Anterior cingulate cortex (tissue), 58 donors: ENCODE measurements around the gene NOXA1.
A peak's percentile ranks its signal among the peaks of the same experiment; 100 is the strongest.
"Not testable (repeated sequence)": the region's sequence is repeated elsewhere in the genome, so short reads cannot be mapped to it uniquely, and the experiment has no call there.

Experiments used
- DNase-seq, 58 donors: peaks; one replicate each; lab custom pipeline; 2025; lab: John Stamatoyannopoulos, UW

Gene NOXA1

GRCh38 chr9:137422604-137423513 is at the start of gene NOXA1, which contains the start of gene EXD3:
TSS of gene NOXA1 (plus strand) at chr9:137423393. CDS start at chr9:137423530, 137 bp downstream.
TSS of gene EXD3 (minus strand) at chr9:137423162. CDS start at chr9:137395357, 27,805 bp downstream.
- DNase-seq: peak in 55 of 58 donors; percentile 41 to 92 (median 83)

GRCh38 chr9:137373611-137373980 is 49.6 kb upstream of the NOXA1 start:
- no peak for DNase-seq

GRCh38 chr9:137374131-137374845 is 48.9 kb upstream of the NOXA1 start:
- no peak for DNase-seq

GRCh38 chr9:137375321-137376058 is 47.7 kb upstream of the NOXA1 start:
- no peak for DNase-seq

GRCh38 chr9:137376386-137376785 is 46.8 kb upstream of the NOXA1 start:
- no peak for DNase-seq

- not testable (repeated sequence) for DNase-seq
Observed at GRCh38 chr9:137378688-137379410, 44.3 kb upstream of the NOXA1 start.

- no peak for DNase-seq
Observed at GRCh38 chr9:137379761-137380161, 43.4 kb upstream of the NOXA1 start.

GRCh38 chr9:137380171-137380570 is 43.0 kb upstream of the NOXA1 start:
- DNase-seq: no peak

GRCh38 chr9:137380606-137381005 is 42.6 kb upstream of the NOXA1 start:
- DNase-seq: no peak

- no peak for DNase-seq
Observed at GRCh38 chr9:137381501-137382443, 41.4 kb upstream of the NOXA1 start.

GRCh38 chr9:137382444-137383080 is 40.6 kb upstream of the NOXA1 start:
- no peak for DNase-seq

- no peak for DNase-seq
Observed at GRCh38 chr9:137383081-137383783, 40.0 kb upstream of the NOXA1 start.

GRCh38 chr9:137383784-137384756 is 39.1 kb upstream of the NOXA1 start:
- DNase-seq: no peak

- no peak for DNase-seq
Observed at GRCh38 chr9:137385061-137385655, 38.0 kb upstream of the NOXA1 start.

GRCh38 chr9:137386507-137387113 is 36.6 kb upstream of the NOXA1 start:
- not testable (repeated sequence) for DNase-seq
